H1 (cell line): ENCODE data around the gene POLRMT. TPM values are rescaled to one million over a fixed set of nuclear protein-coding genes. Genes with fewer than 3 reads are reported as not detected.

ENCODE experiments used
- CTCF ChIA-PET: fragments of 300-600 bp; sonication (Branson Sonifier 250); formaldehyde crosslinking; loops from one replicate; lab custom pipeline; 2021; ENCODE audit not compliant: partially characterized antibody; lab: Charles Lee
- POLR2A ChIA-PET: fragments of 300-600 bp; sonication (Branson Sonifier 250); formaldehyde crosslinking; loops from one replicate; lab custom pipeline; 2021; ENCODE audit warnings: inconsistent platforms; ENCODE audit not compliant: partially characterized antibody; lab: Charles Lee
- DNase-seq, 2 experiments: peaks; one replicate each; pipeline versions ENCODE4 v3.0.0 to v3.0.0-alpha.2; 2010 to 2022; ENCODE audit warnings: low spot score in 2 of 2, low read depth in 1 of 2, mixed read lengths in 1 of 2
- FAIRE-seq: peaks from 2 replicates; lab custom pipeline; 2011; peaks lifted over from hg19 to GRCh38; lab: Jason Lieb, UNC
- H2AFZ ChIP-seq: 2 replicates; pipeline ENCODE4 v1.8.1; 2012; ENCODE audit warnings: low read length, inconsistent platforms
- H2AK5ac ChIP-seq: 2 replicates; pipeline ENCODE4 v1.6.1; 2013; ENCODE audit warnings: low read depth, low read length
- H2BK120ac ChIP-seq: replicated peaks from 2 replicates; pipeline ENCODE3; 2013; ENCODE audit warnings: low read depth, low read length, inconsistent platforms
- H2BK12ac ChIP-seq: 2 replicates; pipeline ENCODE4 v1.6.1; 2013; ENCODE audit warnings: low read depth, low read length
- H2BK15ac ChIP-seq: 2 replicates; pipeline ENCODE4 v1.6.1; 2013; ENCODE audit warnings: low read length
- H2BK20ac ChIP-seq: 2 replicates; pipeline ENCODE4 v1.6.1; 2013; ENCODE audit warnings: low read length
- H2BK5ac ChIP-seq: 2 replicates; pipeline ENCODE4 v1.6.1; 2013; ENCODE audit warnings: low read depth, low read length
- H3K14ac ChIP-seq: 2 replicates; pipeline ENCODE4 v1.6.1; 2013; ENCODE audit warnings: inconsistent platforms; ENCODE audit not compliant: insufficient read length
- H3K18ac ChIP-seq: 2 replicates; pipeline ENCODE4 v1.6.1; 2013; ENCODE audit warnings: low read length; ENCODE audit errors: extremely low read depth
- H3K23ac ChIP-seq: 2 replicates; pipeline ENCODE4 v1.6.1; 2013; ENCODE audit warnings: inconsistent platforms; ENCODE audit not compliant: insufficient read length
- H3K23me2 ChIP-seq: 2 replicates; pipeline ENCODE4 v1.6.1; 2013; ENCODE audit warnings: low read depth, low read length
- H3K27ac ChIP-seq: 2 replicates; pipeline ENCODE4 v1.6.1; 2011; ENCODE audit warnings: low read depth, low read length, inconsistent platforms
- H3K27me3 ChIP-seq, 4 experiments: replicated peaks in 1 of 4; 1 replicate in 1 of 4; 2 replicates in 3 of 4; pipeline versions ENCODE4 v1.6.1 to v1.8.1; 2011 to 2013; ENCODE audit warnings: low read length in 3 of 4, mild to moderate bottlenecking in 3 of 4, inconsistent platforms in 2 of 4, mixed read lengths in 2 of 4, moderate library complexity in 1 of 4; ENCODE audit not compliant: control insufficient read depth in 3 of 4, insufficient read depth in 3 of 4; ENCODE audit errors: extremely low read depth in 1 of 4
- H3K36me3 ChIP-seq, 4 experiments: 2 replicates each; pipeline versions ENCODE4 v1.6.1 to v1.8.1; 2011 to 2013; ENCODE audit warnings: mild to moderate bottlenecking in 4 of 4, low read length in 3 of 4, moderate library complexity in 2 of 4, control low read depth in 1 of 4, inconsistent platforms in 1 of 4; ENCODE audit not compliant: insufficient read depth in 4 of 4, control insufficient read depth in 2 of 4
- H3K4ac ChIP-seq: replicated peaks from 2 replicates; pipeline ENCODE3; 2013; ENCODE audit warnings: low read length, low read depth, mixed read lengths, inconsistent platforms; ENCODE audit not compliant: insufficient read length
- H3K4me1 ChIP-seq, 4 experiments: replicated peaks in 1 of 4; 1 replicate in 1 of 4; 2 replicates in 3 of 4; pipeline versions ENCODE4 v1.6.1 to v1.8.1; 2011 to 2013; ENCODE audit warnings: low read length in 3 of 4, inconsistent platforms in 2 of 4, mixed read lengths in 1 of 4; ENCODE audit not compliant: insufficient read depth in 4 of 4, control insufficient read depth in 3 of 4
- H3K4me2 ChIP-seq, 2 experiments: 2 replicates each; pipeline versions ENCODE4 v1.6.1 to v1.8.1; 2011 to 2013; ENCODE audit warnings: low read depth in 2 of 2, low read length in 2 of 2, control low read depth in 1 of 2, inconsistent platforms in 1 of 2, mild to moderate bottlenecking in 1 of 2; ENCODE audit not compliant: insufficient read depth in 1 of 2
- H3K4me3 ChIP-seq, 4 experiments: fragments of 200-600, 300-600 bp in 1 of 4; sonication (generic), shearing (Covaris generic), sonication (Bioruptor Twin) in 1 of 4; 2 replicates each; pipeline versions ENCODE4 v1.5.1 to v1.8.1; 2011 to 2016; ENCODE audit warnings: low read length in 4 of 4, low read depth in 3 of 4, control low read depth in 2 of 4, inconsistent platforms in 2 of 4, mild to moderate bottlenecking in 2 of 4, mixed read lengths in 1 of 4, moderate library complexity in 1 of 4; ENCODE audit not compliant: insufficient read depth in 2 of 4; ENCODE audit errors: extremely low read depth in 1 of 4
- H3K56ac ChIP-seq: replicated peaks from 2 replicates; pipeline ENCODE3; 2013; ENCODE audit warnings: low read depth, mild to moderate bottlenecking, mixed read lengths, low read length, inconsistent platforms; ENCODE audit not compliant: insufficient read length
- H3K79me1 ChIP-seq: 2 replicates; pipeline ENCODE4 v1.6.1; 2013; ENCODE audit warnings: low read depth, low read length, control low read depth
- H3K79me2 ChIP-seq, 2 experiments: 2 replicates each; pipeline versions ENCODE4 v1.6.1 to v1.8.1; 2012 to 2013; ENCODE audit warnings: low read length in 2 of 2, mild to moderate bottlenecking in 2 of 2, inconsistent platforms in 1 of 2; ENCODE audit not compliant: insufficient read depth in 2 of 2, control insufficient read depth in 1 of 2
- H3K9ac ChIP-seq, 4 experiments: replicated peaks in 1 of 4; 1 replicate in 1 of 4; 2 replicates in 3 of 4; pipeline versions ENCODE4 v1.6.1 to v1.8.1; 2011 to 2013; ENCODE audit warnings: low read depth in 3 of 4, low read length in 3 of 4, control low read depth in 2 of 4, mild to moderate bottlenecking in 2 of 4, moderate library complexity in 2 of 4, inconsistent platforms in 1 of 4; ENCODE audit errors: extremely low read depth in 1 of 4
- H3K9me3 ChIP-seq, 2 experiments: 2 replicates each; pipeline versions ENCODE4 v1.6.1 to v1.8.1; 2012 to 2013; ENCODE audit warnings: mild to moderate bottlenecking in 2 of 2, moderate library complexity in 2 of 2, control low read depth in 1 of 2, inconsistent platforms in 1 of 2, low read depth in 1 of 2, low read length in 1 of 2, mixed read lengths in 1 of 2; ENCODE audit not compliant: insufficient read depth in 2 of 2
- H4K20me1 ChIP-seq, 2 experiments: replicated peaks in 1 of 2; 2 replicates each; pipeline versions ENCODE3 to v1.8.1; 2011 to 2013; ENCODE audit warnings: inconsistent platforms in 2 of 2, low read length in 2 of 2, mild to moderate bottlenecking in 1 of 2; ENCODE audit not compliant: insufficient read depth in 2 of 2, control insufficient read depth in 1 of 2
- H4K5ac ChIP-seq: 2 replicates; pipeline ENCODE4 v1.6.1; 2013; ENCODE audit warnings: low read length, low read depth, mixed read lengths, inconsistent platforms; ENCODE audit not compliant: insufficient read length
- H4K8ac ChIP-seq: 2 replicates; pipeline ENCODE4 v1.8.0; 2013; ENCODE audit warnings: mild to moderate bottlenecking, moderate library complexity, low read length, inconsistent platforms; ENCODE audit not compliant: insufficient read depth; ENCODE audit errors: extremely low read depth
- H4K91ac ChIP-seq: replicated peaks from 2 replicates; pipeline ENCODE3; 2013; ENCODE audit warnings: low read length, mixed read lengths, inconsistent platforms; ENCODE audit not compliant: insufficient read length
- CBX8 ChIP-seq: fragments of 300-800, 300-1000 bp; sonication (generic); IDR thresholded peaks from 2 replicates; pipeline ENCODE4 v1.7.1; 2016; ENCODE audit warnings: low read depth, low read length, borderline replicate concordance
- CHD1 ChIP-seq: IDR thresholded peaks from 2 replicates; pipeline ENCODE4 v1.6.1; 2012; ENCODE audit warnings: low read depth, low read length, improper control_type of control experiment
- CREB1 ChIP-seq: IDR thresholded peaks from 2 replicates; pipeline ENCODE4 v1.6.1; 2012; ENCODE audit warnings: inconsistent platforms
- FOSL1 ChIP-seq: IDR thresholded peaks from 2 replicates; pipeline ENCODE4 v1.6.1; 2011; ENCODE audit warnings: mild to moderate bottlenecking, low read depth, low read length, moderate library complexity; ENCODE audit not compliant: insufficient read depth
- MAFK ChIP-seq: IDR thresholded peaks from 2 replicates; pipeline ENCODE4 v1.6.1; 2012; ENCODE audit warnings: low read depth, mild to moderate bottlenecking, improper control_type of control experiment, low read length
- RFX5 ChIP-seq: IDR thresholded peaks from 2 replicates; pipeline ENCODE4 v1.6.1; 2011; ENCODE audit warnings: low read depth, low read length, improper control_type of control experiment, borderline replicate concordance
- SAP30 ChIP-seq: fragments of 300-600 bp; sonication (generic); IDR thresholded peaks from 2 replicates; pipeline ENCODE4 v1.7.1; 2012; ENCODE audit warnings: low read length, moderate library complexity, mild to moderate bottlenecking, inconsistent platforms; ENCODE audit not compliant: insufficient read depth, insufficient replicate concordance
- SIX5 ChIP-seq: IDR thresholded peaks from 2 replicates; pipeline ENCODE4 v1.6.1; 2011; ENCODE audit warnings: mild to moderate bottlenecking, low read depth, low read length
- SP4 ChIP-seq: IDR thresholded peaks from 2 replicates; pipeline ENCODE4 v1.6.1; 2012; ENCODE audit warnings: low read length, inconsistent platforms
- SUZ12 ChIP-seq: fragments of 200-600 bp; sonication (generic); IDR thresholded peaks from 2 replicates; pipeline ENCODE4 v1.6.1; 2012; ENCODE audit warnings: mild to moderate bottlenecking, inconsistent platforms, low read length, moderate library complexity, mixed read lengths
- TEAD4 ChIP-seq: IDR thresholded peaks from 2 replicates; pipeline ENCODE4 v1.6.1; 2012; ENCODE audit warnings: low read depth, low read length, inconsistent platforms, mixed read lengths
- WGBS, 2 experiments: shearing (Covaris generic) in 1 of 2; methylation state at CpG; one replicate each; pipeline versions ENCODE4 v1.1.6 to v1.1.7; 2013 to 2015; ENCODE audit warnings: low lambda C conversion rate in 2 of 2, mixed read lengths in 2 of 2, inconsistent platforms in 1 of 2, low coverage in 1 of 2, missing lambda C conversion rate in 1 of 2; ENCODE audit not compliant: insufficient replicate concordance in 2 of 2, insufficient coverage in 1 of 2, insufficient read length in 1 of 2; ENCODE audit errors: extremely low coverage in 1 of 2, missing lambda C conversion rate in 1 of 2; 5-methylcytosine and 5-hydroxymethylcytosine counted together
- polyA plus RNA-seq, 7 experiments: library from polyadenylated mRNA; depleted of rRNA in 3 of 7; stranded (reverse) in 5 of 7; unstranded in 2 of 7; fragments of >200 nt in 5 of 7; fragments of 200-250 nt in 2 of 7; gene quantifications; 1 replicate in 5 of 7; 2 replicates in 1 of 7; 4 replicates in 1 of 7; pipeline versions ENCODE4 v1.2.1 to v1.2.3, GENCODE V29; 2011 to 2013; ENCODE audit warnings: missing spikeins in 2 of 7, mixed read lengths in 2 of 7
- total RNA-seq: library from RNA; stranded (reverse); fragmentation: NEBNext Ultra II Directional; extraction: Animal tissue kit (Norgen Biotek cat#: 25700); gene quantifications from 2 replicates; pipeline ENCODE4 v1.2.1, GENCODE V29; 2021

POLRMT gene
- total and polyA plus RNA-seq, 2 of the 8 experiments (the other 6 are each of a cell fraction or from before 2014, with no cell fraction given), result 93.0 to 111 TPM

- FAIRE-seq (no peak), DNase-seq (no peak)
- Histone ChIP-seq H2BK120ac (no peak overlapping the region), H3K9me3 (no peaks in the 10 kb centered on the region), H2AK5ac (no peak overlapping the region), H4K20me1 (peaks cover 28 to 34% of the 10 kb centered on the region in 2 experiments), H4K5ac (no peak overlapping the region), H2BK20ac (no peak overlapping the region), H3K27me3 (no peaks in the 10 kb centered on the region), H4K8ac (no peak overlapping the region), H3K4me1 (no peaks in the 10 kb centered on the region), H3K23me2 (no peaks in the 10 kb centered on the region), H2BK5ac (no peak overlapping the region), H3K23ac (no peak overlapping the region), H3K9ac (no peak overlapping the region), H2AFZ (no peak overlapping the region), H3K79me2 (peaks cover 14 to 41% of the 10 kb centered on the region in 2 experiments), H3K18ac (no peak overlapping the region), H3K27ac (no peak overlapping the region), H4K91ac (no peak overlapping the region), H3K4ac (no peak overlapping the region), H2BK15ac (no peak overlapping the region), H3K56ac (no peak overlapping the region), H3K36me3 (peaks cover 2 to 58% (median 20%) of the 10 kb centered on the region in 4 experiments; a peak in 6 of 8 replicates), H2BK12ac (no peak overlapping the region), H3K79me1 (peaks cover 13% of the 10 kb centered on the region), H3K4me3 (no peak overlapping the region), H3K14ac (no peak overlapping the region), H3K4me2 (no peak overlapping the region)
- ChIA-PET CTCF (no interaction called here), POLR2A (interaction anchor here (1.3 to 1.4 kb wide), 2 partner anchors 19 to 27 kb away, joined by 3 read pairs; no protein-coding TSS in a partner anchor)
- no peak for TF ChIP-seq FOSL1
- TF ChIP-seq CHD1, result no peak
- no peak for TF ChIP-seq SAP30
- no peak for TF ChIP-seq SP4
- no peak for TF ChIP-seq SIX5
- TF ChIP-seq RFX5, result no peak
- no peak for TF ChIP-seq TEAD4
- TF ChIP-seq MAFK, result no peak
- TF ChIP-seq CBX8, result no peak
- no peak for TF ChIP-seq CREB1
- no peak for TF ChIP-seq SUZ12
- 94% methylated on average over 23 of the region's 58 CpGs; no CpG with 5 or more reads in 1 of the 2 experiments for WGBS, 2 experiments
These were observed 17.9 kb upstream of the POLRMT start for GRCh38 chr19:651114-651818.
